B cell (primary cell): ENCODE data around the gene ARPP19. TPM values are rescaled to one million over a fixed set of nuclear protein-coding genes. Genes with fewer than 3 reads are reported as not detected.

Source experiments
- ATAC-seq: fragments of 200-7000 bp; cut with Tn5 transposase; one replicate; pipeline ENCODE4 v1.10.0; 2021; ENCODE audit warnings: low read depth, mild to moderate bottlenecking, moderate number of reproducible peaks, moderate library complexity
- CTCF ChIA-PET: fragments of 350-600 bp; sonication (Branson Sonifier 250); formaldehyde crosslinking; loops from one replicate; lab custom pipeline; 2021; ENCODE audit warnings: antibody characterized with exemption, inconsistent platforms; lab: Charles Lee
- POLR2A ChIA-PET: fragments of 350-600 bp; sonication (Branson Sonifier 250); formaldehyde crosslinking; loops from one replicate; lab custom pipeline; 2021; ENCODE audit warnings: antibody characterized with exemption; lab: Charles Lee
- DNase-seq: peaks from one replicate; pipeline ENCODE4 v3.0.0; 2013
- H2AFZ ChIP-seq: 2 replicates; pipeline ENCODE4 v1.6.1; 2012; ENCODE audit warnings: mild to moderate bottlenecking, low read depth, low read length; ENCODE audit not compliant: insufficient read depth, poor library complexity, severe bottlenecking
- H3K27ac ChIP-seq, 2 donors: 1 replicate in 1 of 2; 2 replicates in 1 of 2; pipeline ENCODE4 v1.5.1; 2012 to 2013; ENCODE audit warnings: low read length in 2 of 2, mild to moderate bottlenecking in 2 of 2, moderate library complexity in 1 of 2
- H3K27me3 ChIP-seq, 4 experiments: fragments of 200-600 bp in 1 of 4; sonication (generic) in 1 of 4; replicated peaks in 1 of 4; 1 replicate in 2 of 4; 2 replicates in 2 of 4; pipeline versions ENCODE4 v1.6.1 to v1.7.0; 2013 to 2016; ENCODE audit warnings: low read length in 3 of 4, mild to moderate bottlenecking in 2 of 4, mixed read lengths in 1 of 4, moderate library complexity in 1 of 4; ENCODE audit not compliant: insufficient read depth in 4 of 4, control insufficient read depth in 3 of 4; ENCODE audit errors: control extremely low read depth in 1 of 4
- H3K36me3 ChIP-seq, 2 experiments: replicated peaks in 1 of 2; 1 replicate in 1 of 2; 2 replicates in 1 of 2; pipeline versions ENCODE4 v1.6.1 to v1.7.1; 2013; ENCODE audit warnings: low read length in 1 of 2; ENCODE audit not compliant: insufficient read depth in 2 of 2, control insufficient read depth in 1 of 2; ENCODE audit errors: control extremely low read depth in 1 of 2, extremely low read depth in 1 of 2
- H3K4me1 ChIP-seq, 2 donors: fragments of 200-600 bp in 1 of 2; sonication (generic) in 1 of 2; 1 replicate in 1 of 2; 2 replicates in 1 of 2; pipeline versions ENCODE4 v1.5.1 to v1.6.1; 2013 to 2017; ENCODE audit warnings: low read length in 2 of 2; ENCODE audit not compliant: control insufficient read depth in 2 of 2, insufficient read depth in 2 of 2
- H3K4me2 ChIP-seq: replicated peaks from 2 replicates; pipeline ENCODE3; 2012; ENCODE audit warnings: mild to moderate bottlenecking, low read depth, low read length; ENCODE audit not compliant: poor library complexity, severe bottlenecking
- H3K4me3 ChIP-seq, 5 experiments: fragments of 200-600 bp in 1 of 5; sonication (generic) in 1 of 5; 1 replicate in 3 of 5; 2 replicates in 2 of 5; pipeline versions ENCODE4 v1.5.1 to v1.7.0; 2011 to 2016; ENCODE audit warnings: low read length in 4 of 5, mild to moderate bottlenecking in 4 of 5, low read depth in 2 of 5, control low read depth in 1 of 5, moderate library complexity in 1 of 5; ENCODE audit not compliant: insufficient read depth in 1 of 5; ENCODE audit errors: control extremely low read depth in 1 of 5, extremely low read depth in 1 of 5
- H3K79me2 ChIP-seq: fragments of 200-600 bp; sonication (generic); one replicate; pipeline ENCODE4 v1.6.0; 2016; ENCODE audit warnings: low read length; ENCODE audit not compliant: control insufficient read depth, insufficient read depth
- H3K9ac ChIP-seq: fragments of 200-600 bp; sonication (generic); 2 replicates; pipeline ENCODE4 v1.6.1; 2017; ENCODE audit warnings: mild to moderate bottlenecking, low read length, moderate library complexity
- H3K9me3 ChIP-seq, 3 donors: one replicate each; pipeline versions ENCODE4 v1.6.1 to v1.7.1; 2013; ENCODE audit warnings: low read length in 2 of 3; ENCODE audit not compliant: control insufficient read depth in 2 of 3, insufficient read depth in 1 of 3; ENCODE audit errors: control extremely low read depth in 1 of 3
- H4K20me1 ChIP-seq: 2 replicates; pipeline ENCODE4 v1.6.0; 2012; ENCODE audit warnings: mild to moderate bottlenecking, low read length; ENCODE audit not compliant: insufficient read depth, control insufficient read depth, poor library complexity, severe bottlenecking
- H3K27ac Mint-ChIP-seq: one replicate; pipeline ENCODE4 v1.8.0; 2021; ENCODE audit warnings: mixed read lengths
- H3K27me3 Mint-ChIP-seq: one replicate; pipeline ENCODE4 v1.8.0; 2021; ENCODE audit warnings: mixed read lengths
- H3K4me1 Mint-ChIP-seq: one replicate; pipeline ENCODE4 v1.8.0; 2021; ENCODE audit warnings: mixed read lengths
- H3K4me3 Mint-ChIP-seq: one replicate; pipeline ENCODE4 v1.8.0; 2021; ENCODE audit warnings: mixed read lengths
- H3K9me3 Mint-ChIP-seq: one replicate; pipeline ENCODE4 v1.8.0; 2022; ENCODE audit warnings: mixed read lengths; ENCODE audit not compliant: insufficient read depth
- CTCF ChIP-seq: fragments of 200-600 bp; IDR thresholded peaks from one replicate; pipeline ENCODE4 v1.8.0; 2022; ENCODE audit warnings: antibody characterized with exemption, mild to moderate bottlenecking
- EZH2 ChIP-seq: IDR thresholded peaks from 2 replicates; pipeline ENCODE4 v1.6.1; 2012; ENCODE audit warnings: borderline replicate concordance, low read depth, mild to moderate bottlenecking, moderate library complexity, low read length; ENCODE audit not compliant: insufficient read depth, poor library complexity, severe bottlenecking
- WGBS: methylation state at CpG from one replicate; pipeline ENCODE4 v1.1.5; 2013; ENCODE audit warnings: missing lambda C conversion rate; ENCODE audit not compliant: insufficient coverage; 5-methylcytosine and 5-hydroxymethylcytosine counted together
- intact Hi-C: fragments of 100-400 bp; cut with micrococcal nuclease; formaldehyde crosslinking; loops from one replicate; pipeline ENCODE4 v1.10.0; 2022
- polyA plus RNA-seq: library from polyadenylated mRNA; depleted of rRNA; stranded (reverse); fragments of >200 nt; gene quantifications from 2 replicates; pipeline ENCODE4 v1.2.3, GENCODE V29; 2012
- total RNA-seq, 2 donors: library from RNA; stranded (reverse); fragments of 120-200 nt in 1 of 2; gene quantifications; 1 replicate in 1 of 2; 2 replicates in 1 of 2; pipeline versions ENCODE4 v1.2.3 to v1.2.4, GENCODE V29; 2013 to 2022

ARPP19 gene
- total and polyA plus RNA-seq, 2 donors (not counting 1 experiment from before 2014, with no cell fraction given): 22.0 to 147 TPM

- no peaks in the 10 kb centered on the region for H3K4me1 ChIP-seq
- H3K9me3 ChIP-seq: peaks cover 0 to 7% (median 0%) of the 10 kb centered on the region in 3 donors
- TF ChIP-seq EZH2 (no peak), CTCF (no peak)
- Mint-ChIP-seq H3K4me1 (no peaks in the 10 kb centered on the region), H3K27ac (no peak overlapping the region), H3K4me3 (no peak overlapping the region), H3K9me3 (no peaks in the 10 kb centered on the region), H3K27me3 (peaks cover 3% of the 10 kb centered on the region)
- no peak overlapping the region for H3K9ac ChIP-seq
- no peaks in the 10 kb centered on the region for H4K20me1 ChIP-seq
- H3K27ac ChIP-seq: no peak overlapping the region
- no peak overlapping the region for H2AFZ ChIP-seq
- ChIA-PET CTCF (no interaction called here), POLR2A (no interaction called here)
- ATAC-seq: no peak
- no peaks in the 10 kb centered on the region for H3K79me2 ChIP-seq
- DNase-seq: no peak
- H3K4me2 ChIP-seq: no peak overlapping the region
- H3K36me3 ChIP-seq: no peaks in the 10 kb centered on the region
- intact Hi-C loops: no loop called here
- no peak overlapping the region for H3K4me3 ChIP-seq
- 100% methylated on average over 4 of the region's 8 CpGs for WGBS
- H3K27me3 ChIP-seq: no peaks in the 10 kb centered on the region
Observed at GRCh38 chr15:52537459-52537858, 31.4 kb downstream of the ARPP19 start.

GRCh38 chr15:52532427-52532826 lies 36.4 kb downstream of the ARPP19 start:
- H3K9me3 Mint-ChIP-seq: no peaks in the 10 kb centered on the region
- peaks cover 8% of the 10 kb centered on the region for H4K20me1 ChIP-seq
- ChIA-PET POLR2A (no interaction called here), CTCF (no interaction called here)
- H3K79me2 ChIP-seq: peaks cover 25% of the 10 kb centered on the region
- H3K27ac ChIP-seq: no peak overlapping the region
- H3K4me3 ChIP-seq: no peak overlapping the region
- WGBS: 7% methylated on average over 2 of the region's 2 CpGs
- peaks cover 3% of the 10 kb centered on the region for H3K27me3 Mint-ChIP-seq
- H3K9me3 ChIP-seq: no peaks in the 10 kb centered on the region
- H3K4me1 Mint-ChIP-seq: peaks cover 15% of the 10 kb centered on the region
- H3K4me1 ChIP-seq: peaks cover 10 to 17% of the 10 kb centered on the region in 2 donors
- no peak overlapping the region for H3K4me2 ChIP-seq
- TF ChIP-seq CTCF: no peak
- no peak for TF ChIP-seq EZH2
- H3K9ac ChIP-seq: no peak overlapping the region
- H3K36me3 ChIP-seq: no peaks in the 10 kb centered on the region
- H3K27me3 ChIP-seq: no peaks in the 10 kb centered on the region
- H2AFZ ChIP-seq: no peak overlapping the region
- no peak overlapping the region for H3K4me3 Mint-ChIP-seq
- DNase-seq (no peak), ATAC-seq (no peak)
- H3K27ac Mint-ChIP-seq: no peak overlapping the region
- intact Hi-C loops: no loop called here
